HEK293T (cell line): Measurements from ENCODE around the gene HHIPL1.

ENCODE experiments used
- CTCF ChIA-PET: fragments of 350-600 bp; formaldehyde crosslinking; extraction: SDS; loops from one replicate; lab custom pipeline; 2021; ENCODE audit warnings: antibody characterized with exemption, inconsistent platforms; lab: Yijun Ruan, JAX
- POLR2A ChIA-PET: fragments of 350-600 bp; formaldehyde crosslinking; extraction: SDS; loops from one replicate; lab custom pipeline; 2020; ENCODE audit warnings: antibody characterized with exemption, inconsistent platforms; lab: Yijun Ruan, JAX
- DNase-seq: peaks from one replicate; pipeline ENCODE4 v3.0.0; 2012; ENCODE audit warnings: mixed read lengths; ENCODE audit errors: extremely low spot score
- ARNT ChIP-seq: fragments of 450-650 bp; IDR thresholded peaks from 2 replicates; pipeline ENCODE4 v1.6.1; 2017; ENCODE audit warnings: mild to moderate bottlenecking
- BHLHE40 ChIP-seq: fragments of 450-650 bp; IDR thresholded peaks from 2 replicates; pipeline ENCODE4 v1.6.1; 2016; ENCODE audit warnings: mild to moderate bottlenecking, moderate library complexity, borderline replicate concordance
- CTBP1 ChIP-seq: fragments of 450-650 bp; IDR thresholded peaks from 2 replicates; pipeline ENCODE4 v1.6.1; 2016; ENCODE audit warnings: borderline replicate concordance
- ELF4 ChIP-seq: fragments of 450-650 bp; IDR thresholded peaks from 2 replicates; pipeline ENCODE4 v1.6.1; 2017; ENCODE audit warnings: antibody characterized with exemption
- FOXA1 ChIP-seq: fragments of 450-650 bp; IDR thresholded peaks from 2 replicates; pipeline ENCODE4 v1.6.1; 2016; ENCODE audit warnings: mild to moderate bottlenecking
- FOXK2 ChIP-seq: fragments of 450-650 bp; IDR thresholded peaks from 2 replicates; pipeline ENCODE4 v1.6.1; 2016; ENCODE audit warnings: mild to moderate bottlenecking
- FOXM1 ChIP-seq: fragments of 450-650 bp; IDR thresholded peaks from 2 replicates; pipeline ENCODE4 v1.6.1; 2017; ENCODE audit warnings: mild to moderate bottlenecking, borderline replicate concordance
- HDGF ChIP-seq: fragments of 450-650 bp; IDR thresholded peaks from 2 replicates; pipeline ENCODE4 v1.6.1; 2017; ENCODE audit warnings: antibody characterized with exemption, borderline replicate concordance
- L3MBTL2 ChIP-seq: fragments of 450-650 bp; conservative IDR thresholded peaks from 2 replicates; pipeline ENCODE4 v1.6.1; 2016; ENCODE audit warnings: mild to moderate bottlenecking
- LEF1 ChIP-seq: fragments of 450-650 bp; IDR thresholded peaks from 2 replicates; pipeline ENCODE4 v1.6.1; 2017; ENCODE audit warnings: mild to moderate bottlenecking, borderline replicate concordance
- NFRKB ChIP-seq: fragments of 450-650 bp; IDR thresholded peaks from 2 replicates; pipeline ENCODE4 v1.6.1; 2016; ENCODE audit warnings: mild to moderate bottlenecking, moderate library complexity
- SP1 ChIP-seq: fragments of 450-650 bp; IDR thresholded peaks from 2 replicates; pipeline ENCODE4 v1.6.1; 2017
- SUZ12 ChIP-seq: fragments of 450-650 bp; IDR thresholded peaks from 2 replicates; pipeline ENCODE4 v1.6.1; 2016; ENCODE audit warnings: mild to moderate bottlenecking
- TARDBP ChIP-seq: fragments of 450-650 bp; IDR thresholded peaks from 2 replicates; pipeline ENCODE4 v1.6.1; 2016
- ZNF384 ChIP-seq: fragments of 450-650 bp; IDR thresholded peaks from 2 replicates; pipeline ENCODE4 v1.6.1; 2016
- TF ChIP-seq, protein P1 (sequence below): fragments of 450-650 bp; IDR thresholded peaks from 2 replicates; pipeline ENCODE4 v1.6.1; 2016

The HHIPL1 gene

GRCh38 chr14:99667821-99668220 lies 22.9 kb downstream of the HHIPL1 start:
- POLR2A ChIA-PET = no interaction called here

DNA sequence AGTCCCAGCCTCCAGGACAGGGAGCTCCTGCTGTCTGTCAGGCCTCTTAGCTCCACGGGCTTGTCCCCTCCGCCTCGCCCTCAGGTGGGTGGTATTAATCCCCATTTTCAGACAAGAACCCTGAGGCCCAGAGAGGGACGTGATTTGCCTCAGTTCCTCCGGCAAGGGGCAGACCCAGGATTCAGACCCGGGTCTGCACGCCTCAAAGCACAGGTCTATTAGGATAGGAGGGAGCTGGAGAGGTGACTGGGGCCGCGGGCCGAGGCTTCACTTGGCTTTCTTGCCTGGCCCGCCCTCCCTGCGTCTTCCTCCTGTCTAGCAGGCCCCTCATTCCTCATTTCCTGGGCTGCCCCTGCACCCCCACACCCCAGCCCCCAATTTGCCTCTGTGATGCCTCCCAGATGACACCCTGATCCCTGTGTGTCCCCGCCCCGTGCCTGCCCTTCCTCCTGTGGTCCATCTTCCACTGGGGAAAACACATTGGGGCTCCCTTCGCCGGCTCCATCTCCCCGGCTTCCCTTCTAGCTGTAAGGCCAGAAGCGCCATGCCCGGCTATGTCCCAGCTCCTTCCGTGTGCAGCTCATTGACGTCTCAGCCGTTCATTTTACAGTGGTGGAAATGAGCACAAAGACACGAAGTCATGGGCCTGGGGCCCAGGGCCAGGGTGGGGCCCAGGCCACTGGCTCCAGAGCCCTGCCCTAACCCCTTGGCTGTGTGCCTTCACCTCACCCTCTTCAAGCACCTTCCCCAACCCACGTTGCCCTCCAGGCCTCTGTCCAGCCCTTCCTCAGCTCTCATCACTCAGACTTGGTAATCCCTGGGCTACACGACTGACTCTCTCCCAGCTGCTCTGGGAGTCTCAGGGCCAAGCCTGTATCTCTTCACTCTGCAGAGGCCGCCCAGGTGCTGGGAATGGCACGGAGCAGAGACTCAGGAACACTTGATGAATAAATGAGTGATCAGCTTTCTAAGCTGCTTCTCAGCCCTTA lies 23.7 kb downstream of the HHIPL1 start:
- ChIA-PET CTCF (interaction anchor here (0.6 to 1.5 kb wide), 4 partner anchors 13 to 144 kb away, joined by 3 to 5 read pairs (median 4); no protein-coding TSS in a partner anchor), POLR2A (interaction anchor here (0.8 to 2.2 kb wide), 2 partner anchors 10 to 15 kb away, joined by 3 to 7 read pairs; partner anchors contain the start of gene CYP46A1)
- no peak for DNase-seq
- no peak for TF ChIP-seq TARDBP
- TF ChIP-seq HDGF = no peak
- no peak for TF ChIP-seq CTBP1
- no peak for TF ChIP-seq SUZ12
- no peak for TF ChIP-seq LEF1
- TF ChIP-seq NFRKB = no peak
- no peak for TF ChIP-seq ARNT
- no peak for TF ChIP-seq FOXA1
- no peak for TF ChIP-seq BHLHE40
- no peak for TF ChIP-seq FOXK2

More at GRCh38 chr14:99667821-99668220, 22.9 kb downstream of the HHIPL1 start:
- TF ChIP-seq NFRKB (no peak), ARNT (no peak)
- CTCF ChIA-PET = interaction anchor here (0.6 to 1.1 kb wide), 2 partner anchors 14 to 143 kb away, joined by 3 to 5 read pairs; no protein-coding TSS in a partner anchor
- no peak for DNase-seq

GRCh38 chr14:99670361-99671234 lies 25.7 kb downstream of the HHIPL1 start:
- TF ChIP-seq SP1 = no peak
- TF ChIP-seq FOXA1 = no peak
- no peak for TF ChIP-seq BHLHE40
- no peak for TF ChIP-seq FOXK2
- TF ChIP-seq ELF4 = no peak
- TF ChIP-seq TARDBP = no peak
- no peak for TF ChIP-seq ZNF384
- ChIA-PET CTCF (no interaction called here), POLR2A (interaction anchor here (2.2 kb wide), 1 partner anchor 13 kb away, joined by 7 read pairs; the partner anchor contains the start of gene CYP46A1)
- no peak for DNase-seq

- no peak for DNase-seq
- no peak for TF ChIP-seq TARDBP
- TF ChIP-seq, protein P1, sequence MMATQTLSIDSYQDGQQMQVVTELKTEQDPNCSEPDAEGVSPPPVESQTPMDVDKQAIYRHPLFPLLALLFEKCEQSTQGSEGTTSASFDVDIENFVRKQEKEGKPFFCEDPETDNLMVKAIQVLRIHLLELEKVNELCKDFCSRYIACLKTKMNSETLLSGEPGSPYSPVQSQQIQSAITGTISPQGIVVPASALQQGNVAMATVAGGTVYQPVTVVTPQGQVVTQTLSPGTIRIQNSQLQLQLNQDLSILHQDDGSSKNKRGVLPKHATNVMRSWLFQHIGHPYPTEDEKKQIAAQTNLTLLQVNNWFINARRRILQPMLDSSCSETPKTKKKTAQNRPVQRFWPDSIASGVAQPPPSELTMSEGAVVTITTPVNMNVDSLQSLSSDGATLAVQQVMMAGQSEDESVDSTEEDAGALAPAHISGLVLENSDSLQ = no peak
- TF ChIP-seq SUZ12 = no peak
- no peak for TF ChIP-seq SP1
- no peak for TF ChIP-seq FOXA1
- ChIA-PET POLR2A (no interaction called here), CTCF (no interaction called here)
Measured at GRCh38 chr14:99671235-99672224, 26.6 kb downstream of the HHIPL1 start.

DNA sequence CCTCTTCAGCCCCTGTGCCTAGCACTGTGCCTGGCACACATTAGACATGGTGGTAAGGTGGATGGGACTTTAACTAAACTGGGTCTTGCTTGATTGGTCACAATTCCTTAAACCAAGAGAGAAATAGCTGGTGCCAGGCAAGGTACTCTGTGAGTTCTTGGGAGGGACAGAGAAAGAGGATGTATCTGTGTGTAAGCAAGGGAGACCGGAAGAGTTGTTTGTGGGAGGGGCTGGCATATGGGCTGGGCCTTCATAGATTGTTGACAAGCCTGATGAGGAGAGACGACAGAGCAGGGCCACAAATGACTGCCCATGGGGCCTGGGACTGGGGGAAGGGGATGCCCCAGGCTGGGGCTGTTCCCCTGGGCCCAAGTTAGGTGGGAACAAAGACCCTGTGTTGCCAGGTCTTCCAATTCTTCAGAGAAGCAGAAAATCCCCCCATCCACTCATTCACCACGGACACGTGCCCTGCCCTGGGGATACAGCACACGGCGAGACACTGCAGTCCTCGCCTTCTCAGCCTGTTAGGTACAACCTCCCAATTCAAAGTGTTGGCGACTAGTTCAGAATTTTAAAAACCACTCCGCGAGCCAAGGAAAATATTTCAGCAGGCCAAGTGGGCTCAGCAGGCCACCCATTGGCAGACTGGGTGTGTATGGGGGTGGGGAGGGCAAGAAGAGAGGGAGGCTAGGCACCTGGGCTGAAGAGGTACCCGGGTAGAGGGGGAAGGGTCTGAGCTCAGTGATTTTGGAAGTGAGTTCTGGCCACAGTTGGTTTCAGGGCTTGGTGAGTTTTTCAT lies 27.8 kb downstream of the HHIPL1 start:
- DNase-seq = no peak
- ChIA-PET CTCF (no interaction called here), POLR2A (no interaction called here)
- TF ChIP-seq SUZ12 (no peak), FOXK2 (no peak), BHLHE40 (no peak), L3MBTL2 (no peak), CTBP1 (no peak), NFRKB (no peak), TARDBP (no peak), FOXM1 (no peak), FOXA1 (no peak), HDGF (no peak), ARNT (no peak), ZNF384 (no peak), SP1 (no peak), ELF4 (no peak), LEF1 (no peak)
- TF ChIP-seq, protein P1 = no peak
